SK-N-SH treated with all-trans-retinoic acid at 6 μM for 48 hours (cell line): ENCODE results near the gene FBXL22.

Experiments
- ATAC-seq: fragments of 200-7000 bp; cut with Tn5 transposase; 3 replicates; pipeline ENCODE4 v1.9.1; 2020; ENCODE audit warnings: mild to moderate bottlenecking, moderate library complexity
- ARNTL ChIP-seq: fragments of 450-650 bp; formaldehyde crosslinking; IDR thresholded peaks from 2 replicates; pipeline ENCODE4 v1.5.0; 2020; ENCODE audit warnings: low read depth, mild to moderate bottlenecking, moderate library complexity, borderline replicate concordance
- BACH2 ChIP-seq: fragments of 250-450 bp; sonication (Bioruptor Pico); IDR thresholded peaks from 2 replicates; pipeline ENCODE4 v1.9.0; 2021; ENCODE audit warnings: mild to moderate bottlenecking, borderline replicate concordance
- CSDC2 ChIP-seq: fragments of 250-450 bp; sonication (Bioruptor Pico); IDR thresholded peaks from 2 replicates; pipeline ENCODE4 v1.5.0; 2020; ENCODE audit warnings: mild to moderate bottlenecking, moderate library complexity
- CSRNP3 ChIP-seq: fragments of 250-450 bp; sonication (Bioruptor Pico); IDR thresholded peaks from 2 replicates; pipeline ENCODE4 v1.5.1; 2021; ENCODE audit warnings: mild to moderate bottlenecking, moderate library complexity
- ESRRG ChIP-seq: fragments of 250-450 bp; sonication (Bioruptor Pico); IDR thresholded peaks from 2 replicates; pipeline ENCODE4 v1.6.1; 2021; ENCODE audit warnings: mild to moderate bottlenecking
- GLIS3 ChIP-seq: fragments of 250-450 bp; sonication (Bioruptor Pico); IDR thresholded peaks from 2 replicates; pipeline ENCODE4 v1.5.0; 2020; ENCODE audit warnings: mild to moderate bottlenecking, moderate library complexity
- ISL1 ChIP-seq: fragments of 250-450 bp; sonication (Bioruptor Pico); IDR thresholded peaks from 2 replicates; pipeline ENCODE4 v2.1.2; 2022; ENCODE audit warnings: mild to moderate bottlenecking, moderate library complexity
- OSR1 ChIP-seq: fragments of 250-450 bp; sonication (Bioruptor Pico); IDR thresholded peaks from 2 replicates; pipeline ENCODE4 v1.8.0; 2022; ENCODE audit warnings: moderate library complexity, mild to moderate bottlenecking, inconsistent platforms
- PATZ1 ChIP-seq: fragments of 250-450 bp; sonication (Bioruptor Pico); IDR thresholded peaks from 2 replicates; pipeline ENCODE4 v1.8.0; 2020; ENCODE audit warnings: mild to moderate bottlenecking, moderate library complexity, borderline replicate concordance
- POU6F1 ChIP-seq: fragments of 250-450 bp; sonication (Bioruptor Pico); IDR thresholded peaks from 2 replicates; pipeline ENCODE4 v1.8.0; 2021; ENCODE audit warnings: low read depth, mild to moderate bottlenecking, moderate library complexity, borderline replicate concordance
- RARB ChIP-seq: fragments of 250-450 bp; sonication (Bioruptor Pico); IDR thresholded peaks from 2 replicates; pipeline ENCODE4 v1.8.0; 2021; ENCODE audit warnings: mild to moderate bottlenecking, moderate library complexity
- SNAI2 ChIP-seq: fragments of 250-450 bp; sonication (Bioruptor Pico); IDR thresholded peaks from 2 replicates; pipeline ENCODE4 v1.5.0; 2020; ENCODE audit warnings: mild to moderate bottlenecking, moderate library complexity
- TCF4 ChIP-seq: fragments of 250-450 bp; sonication (Bioruptor Pico); IDR thresholded peaks from 2 replicates; pipeline ENCODE4 v1.8.0; 2021; ENCODE audit warnings: mild to moderate bottlenecking, moderate library complexity, borderline replicate concordance
- TOX ChIP-seq: fragments of 250-450 bp; sonication (Bioruptor Pico); IDR thresholded peaks from 2 replicates; pipeline ENCODE4 v1.8.0; 2021; ENCODE audit warnings: mild to moderate bottlenecking, moderate library complexity, borderline replicate concordance
- TSHZ2 ChIP-seq: fragments of 250-450 bp; sonication (Bioruptor Pico); IDR thresholded peaks from 2 replicates; pipeline ENCODE4 v1.5.0; 2020; ENCODE audit warnings: mild to moderate bottlenecking, moderate library complexity
- ZC3H10 ChIP-seq: fragments of 250-450 bp; sonication (Bioruptor Pico); IDR thresholded peaks from 2 replicates; pipeline ENCODE4 v1.5.1; 2021; ENCODE audit warnings: mild to moderate bottlenecking, moderate library complexity
- ZFP30 ChIP-seq: fragments of 450-650 bp; formaldehyde crosslinking; IDR thresholded peaks from 2 replicates; pipeline ENCODE4 v1.5.0; 2022; ENCODE audit warnings: mild to moderate bottlenecking, moderate library complexity
- ZNF70 ChIP-seq: fragments of 450-650 bp; formaldehyde crosslinking; IDR thresholded peaks from 2 replicates; pipeline ENCODE4 v1.5.0; 2020; ENCODE audit warnings: mild to moderate bottlenecking, moderate library complexity
- ZNF8 ChIP-seq: fragments of 450-650 bp; formaldehyde crosslinking; IDR thresholded peaks from 2 replicates; pipeline ENCODE4 v1.5.0; 2020; ENCODE audit warnings: mild to moderate bottlenecking, moderate library complexity

FBXL22 gene

GRCh38 chr15:63628123-63628822 lies 31.1 kb downstream of the FBXL22 start:
- ATAC-seq, result no peak
- TF ChIP-seq BACH2 (CRISPR knock-in tag), result no peak

GRCh38 chr15:63630036-63630751 lies 33.0 kb downstream of the FBXL22 start:
- ATAC-seq, result no peak
- TF ChIP-seq GLIS3 (CRISPR knock-in tag) (no peak), TCF4 (no peak), TOX (CRISPR knock-in tag) (no peak), CSDC2 (CRISPR knock-in tag) (no peak), CSRNP3 (CRISPR knock-in tag) (no peak), ZNF8 (CRISPR knock-in tag) (no peak), ESRRG (CRISPR knock-in tag) (no peak), ZC3H10 (CRISPR knock-in tag) (no peak), RARB (no peak), POU6F1 (CRISPR knock-in tag) (no peak), PATZ1 (no peak), ZNF70 (no peak), ARNTL (CRISPR knock-in tag) (no peak), ISL1 (no peak)
- TF ChIP-seq, all 23 proteins: peak for 0

- no peak for TF ChIP-seq ARNTL (CRISPR knock-in tag)
- no peak for TF ChIP-seq ZNF70
- TF ChIP-seq ZFP30 (CRISPR knock-in tag), result no peak
- TF ChIP-seq TSHZ2 (CRISPR knock-in tag), result no peak
- TF ChIP-seq PATZ1, result no peak
- no peak for TF ChIP-seq OSR1 (CRISPR knock-in tag)
- TF ChIP-seq ESRRG (CRISPR knock-in tag), result no peak
- no peak for TF ChIP-seq RARB
- no peak for TF ChIP-seq SNAI2 (CRISPR knock-in tag)
- no peak for TF ChIP-seq ISL1
- no peak for TF ChIP-seq POU6F1 (CRISPR knock-in tag)
- TF ChIP-seq GLIS3 (CRISPR knock-in tag), result no peak
- TF ChIP-seq ZNF8 (CRISPR knock-in tag), result no peak
- no peak for ATAC-seq
These were observed 36.1 kb downstream of the FBXL22 start for GRCh38 chr15:63633312-63633711.
